ENCODE data around the gene SLC6A17.

Gene SLC6A17

DNA sequence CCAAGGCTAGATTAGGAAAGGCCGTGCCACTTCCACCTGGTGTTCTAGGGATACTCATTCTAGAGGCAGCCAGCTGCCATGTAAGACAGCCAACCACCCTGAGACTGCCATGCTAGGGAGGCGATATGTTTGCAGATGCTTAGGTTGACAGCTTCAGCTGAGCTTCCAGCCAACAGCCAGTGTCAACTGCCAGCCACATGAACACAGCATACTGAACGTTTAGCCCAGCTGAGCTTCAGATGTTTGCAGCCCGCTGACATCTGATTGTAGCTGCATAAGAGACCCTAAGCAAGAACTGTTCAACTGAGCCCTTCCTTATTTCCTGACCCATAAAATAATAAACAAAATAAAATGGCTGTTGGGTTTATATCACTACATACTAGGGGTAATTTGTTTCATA is 54.9 kb downstream of the SLC6A17 start:
- no peak for DNase-seq (ENCODE audit: low read depth)

GRCh38 chr1:110205591-110206155 is 55.4 kb downstream of the SLC6A17 start:
- no peak for DNase-seq (ENCODE audit: low read depth)

GRCh38 chr1:110206261-110206920 is 56.1 kb downstream of the SLC6A17 start:
- DNase-seq (ENCODE audit: low read depth) = no peak

GRCh38 chr1:110207831-110208230 is 57.5 kb downstream of the SLC6A17 start:
- peak; percentile 69 for DNase-seq (ENCODE audit: low read depth)

DNA sequence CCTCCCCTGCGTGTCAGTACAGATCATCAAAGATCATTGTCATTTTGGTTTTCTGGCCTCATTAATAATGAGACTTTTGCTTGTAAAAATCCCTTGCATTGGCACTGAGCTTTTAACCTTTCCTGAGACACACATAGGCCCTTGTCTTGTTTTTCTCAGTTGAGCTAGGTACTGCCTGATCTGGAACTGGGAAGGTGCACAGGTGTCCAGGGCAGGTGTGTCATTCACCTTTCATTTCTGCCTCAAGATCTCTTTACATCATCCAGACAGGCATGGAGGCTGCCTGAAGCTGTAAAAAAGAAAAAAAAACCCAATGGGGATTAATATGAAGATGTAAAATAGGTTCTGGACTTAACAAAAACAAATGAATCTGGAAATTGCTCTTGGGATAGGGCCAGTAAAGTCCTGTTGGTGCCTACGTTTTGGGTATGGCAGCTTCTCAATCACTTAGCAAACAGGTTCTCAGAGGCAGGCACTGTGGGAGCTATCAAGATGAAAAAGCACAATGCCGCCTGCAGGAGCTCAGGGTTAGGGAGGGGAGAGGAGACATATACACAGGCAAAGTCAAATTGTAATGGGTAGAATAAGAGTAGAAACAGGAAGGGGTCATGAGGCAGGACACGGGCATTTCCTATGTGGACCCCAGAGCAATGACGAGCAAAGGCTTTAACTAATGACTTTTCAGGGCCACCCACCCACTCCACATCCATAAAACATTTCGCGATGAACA is 58.8 kb downstream of the SLC6A17 start:
- no peak for DNase-seq (ENCODE audit: low read depth)

DNA sequence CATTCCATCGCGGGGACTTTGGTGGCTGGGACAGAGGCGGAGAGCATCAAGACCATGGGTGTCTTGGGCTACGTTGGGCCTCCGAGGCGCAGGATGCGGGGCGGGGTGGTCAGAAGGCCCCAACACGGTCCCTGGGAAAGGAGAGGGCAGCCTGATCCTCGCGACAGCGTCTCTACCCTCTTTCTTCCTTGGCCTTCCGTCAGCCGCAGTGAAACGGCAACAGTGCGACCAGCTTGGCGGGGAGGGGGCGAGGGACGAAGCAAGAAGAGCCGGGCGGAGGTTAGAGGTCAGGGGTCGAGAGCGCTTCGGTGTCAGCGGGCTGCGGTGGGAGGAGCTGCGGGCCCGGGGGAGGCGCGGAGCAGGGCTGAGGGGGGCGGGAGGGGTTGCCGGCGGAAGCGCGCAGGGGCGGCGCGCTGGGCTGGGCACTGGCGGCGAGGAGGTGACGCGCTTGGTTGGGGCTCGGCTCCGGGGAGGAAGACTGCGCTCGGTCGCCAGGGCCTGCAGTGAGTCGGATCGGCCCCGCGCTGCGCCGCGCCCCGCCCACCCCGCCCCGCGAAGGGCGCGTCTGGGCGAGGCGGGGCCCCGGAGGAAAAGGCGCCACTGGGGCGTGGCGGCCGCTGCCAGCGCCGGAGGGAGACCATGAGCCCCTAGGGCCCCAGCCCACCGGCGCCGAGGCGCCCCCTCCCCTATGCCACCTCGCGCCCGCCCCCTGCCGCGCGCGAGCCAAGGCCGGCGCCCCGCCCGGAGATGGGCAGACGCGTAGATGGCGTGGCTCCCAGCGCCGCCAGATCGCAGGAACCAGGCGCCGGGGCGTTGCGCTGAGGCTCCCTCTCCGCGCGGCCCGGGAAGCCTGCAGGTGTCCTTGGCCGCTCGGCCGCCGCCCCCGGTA is 59.7 kb downstream of the SLC6A17 start, which contains the start of gene KCNC4:
Gene KCNC4 (plus strand): TSS at position 600 of the 889 bp plus-strand sequence. CDS start 1,186 bp downstream, outside the sequence.
- DNase-seq (ENCODE audit: low read depth) = peak; percentile 92

DNA sequence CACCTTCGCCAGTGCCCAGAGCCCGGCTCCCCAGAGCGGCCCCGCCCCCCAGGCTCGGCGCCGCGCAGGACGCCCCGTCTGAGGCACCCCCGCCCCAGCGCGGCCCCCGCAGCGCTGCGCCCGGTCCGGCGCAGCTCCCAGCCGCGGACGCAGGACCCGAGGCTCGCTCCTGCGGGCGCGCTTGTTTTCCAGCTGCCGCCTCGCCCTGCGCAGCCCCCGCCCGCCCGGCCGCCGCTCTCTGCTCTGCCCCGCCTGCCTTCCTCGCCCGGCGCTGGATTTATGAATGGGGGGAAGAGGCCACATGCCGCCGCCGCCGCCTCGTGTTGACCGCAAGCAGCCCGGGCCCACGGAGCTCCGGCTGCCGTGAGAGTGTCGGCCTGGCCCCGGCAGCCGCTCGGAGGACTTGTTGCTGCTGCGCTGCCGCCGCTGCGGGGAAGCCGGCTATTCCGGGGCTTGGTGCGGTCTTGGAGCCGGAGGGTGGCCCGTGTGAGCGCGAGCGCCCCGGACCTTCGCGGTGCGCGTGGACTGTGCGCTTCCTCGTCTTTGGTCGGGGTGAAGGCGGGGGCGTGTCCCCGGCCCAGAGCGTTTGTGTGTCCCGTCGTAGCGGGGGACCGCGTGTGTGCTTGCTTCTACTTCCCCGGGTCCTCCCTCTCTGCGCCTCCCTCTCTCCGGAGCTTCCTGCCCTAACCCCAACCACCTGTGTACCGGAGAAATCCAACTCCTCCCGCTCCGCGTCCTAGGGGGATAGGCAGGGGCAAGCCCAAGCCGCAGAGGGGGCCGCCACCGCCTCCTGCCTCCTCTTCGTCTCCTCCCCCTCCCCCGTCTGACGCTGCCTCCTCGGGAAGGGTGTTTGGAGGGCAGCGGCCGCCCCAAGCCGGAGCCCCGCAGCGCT is 60.6 kb downstream of the SLC6A17 start:
- peak; percentile 26 for DNase-seq (ENCODE audit: low read depth)

DNA sequence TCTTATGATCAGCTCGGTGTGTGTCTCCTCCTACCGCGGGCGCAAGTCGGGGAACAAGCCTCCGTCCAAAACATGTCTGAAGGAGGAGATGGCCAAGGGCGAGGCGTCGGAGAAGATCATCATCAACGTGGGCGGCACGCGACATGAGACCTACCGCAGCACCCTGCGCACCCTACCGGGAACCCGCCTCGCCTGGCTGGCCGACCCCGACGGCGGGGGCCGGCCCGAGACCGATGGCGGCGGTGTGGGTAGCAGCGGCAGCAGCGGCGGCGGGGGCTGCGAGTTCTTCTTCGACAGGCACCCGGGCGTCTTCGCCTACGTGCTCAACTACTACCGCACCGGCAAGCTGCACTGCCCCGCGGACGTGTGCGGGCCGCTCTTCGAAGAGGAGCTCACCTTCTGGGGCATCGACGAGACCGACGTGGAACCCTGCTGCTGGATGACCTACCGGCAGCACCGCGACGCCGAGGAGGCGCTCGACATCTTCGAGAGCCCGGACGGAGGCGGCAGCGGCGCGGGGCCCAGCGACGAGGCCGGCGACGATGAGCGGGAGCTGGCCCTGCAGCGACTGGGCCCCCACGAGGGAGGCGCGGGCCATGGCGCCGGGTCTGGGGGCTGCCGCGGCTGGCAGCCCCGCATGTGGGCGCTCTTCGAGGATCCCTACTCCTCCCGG is 61.3 kb downstream of the SLC6A17 start:
- peak; percentile 26 for DNase-seq (ENCODE audit: low read depth)

DNA sequence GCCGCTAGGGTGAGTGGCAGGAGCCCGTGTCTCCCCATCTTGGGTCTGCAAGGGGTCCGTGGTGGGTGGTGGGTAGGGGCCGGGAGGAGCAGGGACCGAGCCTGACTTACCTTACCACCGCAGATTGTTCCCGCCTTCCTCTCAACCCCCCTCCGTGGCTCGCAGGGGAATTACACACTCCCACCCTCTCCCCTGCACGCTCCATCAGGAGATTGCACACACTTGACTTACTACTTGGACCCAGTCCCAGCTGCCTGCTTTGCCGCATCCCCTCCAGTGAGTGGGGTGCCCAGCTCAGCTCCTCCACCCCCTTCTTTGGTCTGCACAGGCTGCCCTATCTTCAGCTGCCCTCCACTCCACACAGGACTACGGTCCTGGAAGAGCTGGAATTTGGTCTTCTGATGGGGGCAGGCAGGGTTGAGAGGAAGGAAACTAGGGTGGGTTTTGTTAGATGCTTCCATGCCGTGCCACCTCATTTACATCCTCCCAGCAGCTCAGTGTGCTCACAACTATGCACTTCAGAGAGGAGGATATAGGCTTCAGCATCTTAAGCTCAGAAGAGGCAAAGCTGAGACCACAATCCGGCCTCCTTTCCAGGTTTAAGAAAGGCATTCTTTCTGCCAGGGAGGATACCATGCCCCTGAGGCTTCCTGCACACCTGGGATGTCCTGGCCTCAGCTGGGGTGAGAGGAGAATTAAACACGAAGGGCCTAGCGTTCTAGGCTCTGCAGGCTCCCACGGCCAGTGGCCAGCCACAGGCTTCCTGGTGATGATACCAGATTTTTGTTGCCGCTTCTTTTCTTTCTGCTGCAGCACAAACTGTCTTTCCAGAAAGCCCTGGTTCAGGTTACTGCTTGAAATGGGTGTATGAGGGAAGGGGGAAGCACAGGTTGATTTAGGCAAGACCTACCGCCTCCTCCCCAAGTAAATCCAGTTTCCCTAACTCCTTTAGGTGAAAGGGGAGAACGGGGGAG is 62.2 kb downstream of the SLC6A17 start:
- DNase-seq (ENCODE audit: low read depth) = no peak

DNA sequence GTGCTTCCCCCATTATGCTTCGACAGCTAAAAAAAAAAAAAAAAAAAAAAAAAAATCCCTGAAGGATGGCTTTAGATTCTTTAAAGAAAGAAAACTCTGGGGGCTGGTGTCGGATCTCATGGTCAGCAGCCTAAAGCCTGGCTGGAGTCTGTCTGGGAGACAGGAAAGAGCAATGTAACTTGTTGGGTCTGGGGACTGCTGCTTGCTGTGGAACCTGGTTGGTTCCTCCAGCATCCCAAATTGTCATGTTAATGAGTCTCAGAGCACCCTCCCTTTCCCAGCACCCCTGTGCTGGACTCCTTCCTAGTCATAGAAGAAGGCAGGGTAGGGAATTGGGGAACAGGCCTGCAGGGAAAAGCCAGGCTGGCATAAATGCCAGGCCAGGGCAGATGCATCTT is 62.8 kb downstream of the SLC6A17 start:
- DNase-seq (ENCODE audit: low read depth) = no peak

DNA sequence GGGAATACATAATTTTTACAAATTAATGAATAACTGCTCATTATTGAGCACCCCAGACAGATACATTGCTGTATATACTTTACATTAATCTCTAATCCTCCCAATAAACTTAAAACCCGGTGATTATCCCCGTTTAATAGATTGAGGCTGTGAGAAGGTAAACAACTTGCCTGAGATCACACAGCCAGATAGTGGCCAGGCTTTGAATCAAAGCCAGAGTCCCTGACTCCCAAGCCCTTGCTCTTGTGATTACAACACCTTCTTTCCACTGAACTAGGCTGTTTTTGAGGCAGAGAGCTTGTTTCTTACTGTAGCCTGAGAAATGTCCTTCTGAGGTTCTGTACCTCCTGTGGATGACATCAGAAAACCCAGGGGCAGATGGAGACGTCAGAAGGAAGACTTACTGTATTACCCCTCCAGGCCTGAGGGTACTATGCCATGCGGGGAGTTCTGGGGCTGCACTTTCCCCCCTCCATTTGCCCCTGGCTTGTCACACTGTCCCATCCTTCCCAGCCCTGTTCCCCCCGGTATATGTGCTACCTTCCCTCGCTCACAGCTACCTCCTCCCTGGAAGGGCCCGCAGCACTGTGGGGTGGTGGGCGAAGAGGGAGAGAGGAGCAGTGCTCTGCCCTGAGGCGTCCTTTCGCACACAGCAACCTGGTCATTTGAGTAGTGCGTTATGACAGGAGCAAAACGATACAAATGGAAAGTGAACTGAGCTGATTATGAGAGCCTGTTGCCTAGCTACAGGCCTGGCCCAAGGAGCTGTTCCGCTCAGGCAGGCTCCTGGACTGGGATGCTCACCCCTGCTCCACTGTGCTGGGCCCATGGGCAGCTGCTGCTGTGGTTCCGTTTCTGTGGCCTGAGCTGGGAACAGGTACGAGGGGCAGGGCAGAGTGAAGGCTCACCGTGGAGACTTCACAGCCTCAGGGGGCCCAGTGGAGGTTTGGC is 64.4 kb downstream of the SLC6A17 start:
- no peak for DNase-seq (ENCODE audit: low read depth)

DNA sequence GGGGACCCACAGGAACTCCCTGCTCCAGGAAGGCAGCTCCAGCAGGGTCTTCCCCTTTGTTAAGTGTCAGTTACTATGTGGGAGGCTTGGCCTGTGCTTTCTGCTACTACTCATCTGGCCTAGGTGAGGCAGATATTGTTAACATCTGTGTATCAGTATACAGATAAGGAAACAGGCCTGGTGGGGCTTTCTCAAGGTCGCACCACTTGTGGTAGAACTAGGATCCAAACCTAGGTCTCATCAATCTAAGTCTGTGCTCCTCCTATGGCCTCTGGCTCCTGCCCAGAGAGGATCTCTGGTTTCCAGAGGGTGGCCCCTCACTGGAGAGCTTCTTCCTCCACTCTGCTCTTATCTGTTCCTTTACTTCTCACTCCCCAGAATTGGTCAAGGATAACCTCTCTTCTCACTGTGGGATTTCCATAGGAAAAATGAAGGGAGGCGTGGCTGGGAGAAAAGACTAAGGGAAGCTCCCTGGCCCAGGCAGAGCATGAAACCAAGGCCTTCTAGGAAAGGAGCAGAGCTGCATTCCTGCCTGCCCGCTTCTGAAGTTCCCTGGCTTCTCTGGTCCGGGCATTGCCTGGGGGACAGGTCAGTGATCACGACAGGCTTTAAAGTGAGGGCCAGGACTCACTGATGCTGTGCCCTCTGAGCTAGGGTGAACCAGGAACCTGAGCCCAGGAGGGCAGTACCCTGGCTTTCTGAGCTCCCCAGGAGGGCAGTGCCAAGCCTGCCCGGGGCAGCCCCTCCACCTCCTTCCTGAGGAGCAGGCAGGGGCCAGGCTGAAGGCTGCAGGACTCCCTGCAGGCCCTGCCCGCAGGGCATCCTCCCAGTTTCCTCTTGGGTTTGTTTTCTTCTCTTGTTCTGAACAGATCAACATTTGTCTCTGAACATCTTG is 65.6 kb downstream of the SLC6A17 start:
- no peak for DNase-seq (ENCODE audit: low read depth)

GRCh38 chr1:110216844-110217444 is 66.7 kb downstream of the SLC6A17 start:
- DNase-seq (ENCODE audit: low read depth) = no peak

DNA sequence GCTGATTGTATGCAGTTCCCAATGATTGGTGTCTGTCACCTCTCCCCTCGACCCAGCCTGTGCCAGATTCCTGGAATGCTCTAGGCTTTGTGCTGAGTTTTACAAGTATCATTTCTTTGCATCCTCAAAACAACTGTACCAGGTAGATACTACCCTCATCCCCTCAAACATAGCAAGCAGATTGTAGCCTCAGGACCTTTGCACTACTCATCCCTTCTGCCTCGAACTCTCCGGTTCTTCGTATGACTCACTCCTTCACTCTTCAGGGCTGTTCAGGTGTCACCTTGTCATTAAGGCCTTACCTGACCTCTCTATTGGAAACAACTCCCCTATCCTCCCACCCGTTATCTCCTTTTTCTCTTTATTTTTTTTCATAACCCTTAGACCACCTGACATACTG is 67.8 kb downstream of the SLC6A17 start:
- DNase-seq (ENCODE audit: low read depth) = no peak

DNA sequence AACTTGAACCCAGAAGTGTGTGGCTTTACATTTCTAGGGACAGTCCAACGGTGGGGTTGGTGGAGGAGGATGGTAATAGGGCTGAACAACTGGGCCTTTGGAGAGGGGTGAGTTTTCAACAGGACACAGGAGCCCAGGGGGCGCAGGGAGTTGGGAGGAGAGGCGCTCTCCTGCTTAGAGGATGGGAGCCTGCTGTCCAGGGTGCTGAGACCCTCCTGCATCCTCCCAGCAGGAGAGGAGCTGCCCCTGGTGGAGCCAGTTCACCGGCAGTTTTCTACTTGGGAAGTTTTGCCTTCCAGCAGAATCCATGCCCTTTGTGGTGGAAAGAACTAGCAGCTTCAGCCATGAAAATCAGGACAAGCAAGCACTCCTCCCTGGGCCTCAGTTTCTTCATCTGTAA is 68.4 kb downstream of the SLC6A17 start:
- DNase-seq (ENCODE audit: low read depth) = no peak

- no peak for DNase-seq (ENCODE audit: low read depth)
These were observed 70.0 kb downstream of the SLC6A17 start for GRCh38 chr1:110220324-110220723.

DNA sequence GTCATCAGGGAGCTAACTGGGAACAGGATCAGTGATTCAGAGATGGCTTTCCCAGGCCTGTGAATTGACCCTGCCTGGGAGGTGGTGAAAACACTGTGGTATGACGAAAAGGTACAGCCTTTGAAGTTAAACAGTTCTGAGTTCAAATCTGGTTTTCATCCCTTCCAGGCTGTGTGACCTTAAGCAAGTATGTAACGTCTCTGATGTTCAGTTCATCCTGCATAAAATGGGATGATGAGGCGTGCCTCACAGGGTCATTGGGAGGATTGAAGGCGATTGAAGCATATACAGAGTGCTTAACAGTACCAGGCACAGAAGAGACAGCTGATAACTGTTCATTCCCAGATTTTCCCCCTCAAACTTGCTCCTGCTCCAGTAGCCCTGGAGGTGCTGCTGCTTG is 70.8 kb downstream of the SLC6A17 start:
- no peak for DNase-seq (ENCODE audit: low read depth)

Measured in stimulated activated CD4-positive, alpha-beta T cell treated with anti-CD3 and anti-CD28 coated beads, Interleukin-2, amount 100 ng/mL, for 4 hours (primary cell).